RPMI8226 (cell line): ENCODE measurements around the gene CAMK2B.

Experiments
- DNase-seq: peaks from one replicate; pipeline ENCODE4 v3.0.0-alpha.2; 2015

Gene CAMK2B

GRCh38 chr7:44285561-44285960 lies 39.8 kb downstream of the CAMK2B start:
- DNase-seq = no peak

GRCh38 chr7:44284881-44285541 lies 40.4 kb downstream of the CAMK2B start:
- no peak for DNase-seq

GRCh38 chr7:44284216-44284615 lies 41.2 kb downstream of the CAMK2B start:
- no peak for DNase-seq

- DNase-seq = no peak
Observed at GRCh38 chr7:44283381-44284211, 41.8 kb downstream of the CAMK2B start.

GRCh38 chr7:44282601-44283171 lies 42.7 kb downstream of the CAMK2B start:
- no peak for DNase-seq

GRCh38 chr7:44281811-44282600 lies 43.4 kb downstream of the CAMK2B start:
- DNase-seq = no peak

- no peak for DNase-seq
Observed at GRCh38 chr7:44280993-44281721, 44.2 kb downstream of the CAMK2B start.

- no peak for DNase-seq
Observed at GRCh38 chr7:44280636-44280992, 44.8 kb downstream of the CAMK2B start.

GRCh38 chr7:44279731-44280505 lies 45.5 kb downstream of the CAMK2B start:
- DNase-seq = no peak

GRCh38 chr7:44279286-44279685 lies 46.1 kb downstream of the CAMK2B start:
- DNase-seq = no peak

- no peak for DNase-seq
Observed at GRCh38 chr7:44278451-44279161, 46.8 kb downstream of the CAMK2B start.

- DNase-seq = peak; percentile 43
Observed at GRCh38 chr7:44277851-44278250, 47.5 kb downstream of the CAMK2B start.

GRCh38 chr7:44277391-44277790 lies 48.0 kb downstream of the CAMK2B start:
- DNase-seq = no peak

GRCh38 chr7:44276571-44277221 lies 48.7 kb downstream of the CAMK2B start:
- DNase-seq = no peak

GRCh38 chr7:44275957-44276570 lies 49.3 kb downstream of the CAMK2B start:
- DNase-seq = no peak

GRCh38 chr7:44275146-44275545 lies 50.2 kb downstream of the CAMK2B start:
- DNase-seq = no peak

GRCh38 chr7:44274623-44274975 lies 50.8 kb downstream of the CAMK2B start:
- no peak for DNase-seq

GRCh38 chr7:44273681-44274622 lies 51.4 kb downstream of the CAMK2B start:
- DNase-seq = no peak

GRCh38 chr7:44272981-44273380 lies 52.4 kb downstream of the CAMK2B start:
- no peak for DNase-seq
